Nephron progenitor cell (in vitro differentiated cells): Measurements from ENCODE around the gene SMCO4.

Experiments
- DNase-seq: peaks from one replicate; pipeline ENCODE4 v3.0.0; 2021
- H3K27ac Mint-ChIP-seq: 2 replicates; pipeline ENCODE4 v1.8.0; 2021; ENCODE audit warnings: mild to moderate bottlenecking, moderate library complexity, mixed read lengths
- H3K27me3 Mint-ChIP-seq: 2 replicates; pipeline ENCODE4 v1.8.0; 2021; ENCODE audit warnings: mild to moderate bottlenecking, low read depth, mixed read lengths; ENCODE audit not compliant: poor library complexity
- H3K36me3 Mint-ChIP-seq: 2 replicates; pipeline ENCODE4 v1.8.0; 2021; ENCODE audit warnings: low read depth, mixed read lengths
- H3K4me1 Mint-ChIP-seq: 2 replicates; pipeline ENCODE4 v1.8.0; 2021; ENCODE audit warnings: mixed read lengths
- H3K4me3 Mint-ChIP-seq: 2 replicates; pipeline ENCODE4 v1.8.0; 2021; ENCODE audit warnings: mild to moderate bottlenecking, moderate library complexity, mixed read lengths
- H3K9me3 Mint-ChIP-seq: 2 replicates; pipeline ENCODE4 v1.8.0; 2021; ENCODE audit warnings: mild to moderate bottlenecking, moderate library complexity, mixed read lengths
- CTCF ChIP-seq: fragments of 200-600 bp; sonication (generic); IDR thresholded peaks from 2 replicates; pipeline ENCODE4 v1.5.0; 2021; ENCODE audit warnings: antibody characterized with exemption

SMCO4 gene

GRCh38 chr11:93567401-93567895 lies 24.3 kb upstream of the SMCO4 start:
- Mint-ChIP-seq H3K36me3 (no peaks in the 10 kb centered on the region), H3K9me3 (no peaks in the 10 kb centered on the region), H3K27me3 (peaks cover 4% of the 10 kb centered on the region), H3K4me1 (peaks cover 4% of the 10 kb centered on the region), H3K4me3 (no peak overlapping the region), H3K27ac (no peak overlapping the region)
- no peak for DNase-seq
- no peak for TF ChIP-seq CTCF

DNA sequence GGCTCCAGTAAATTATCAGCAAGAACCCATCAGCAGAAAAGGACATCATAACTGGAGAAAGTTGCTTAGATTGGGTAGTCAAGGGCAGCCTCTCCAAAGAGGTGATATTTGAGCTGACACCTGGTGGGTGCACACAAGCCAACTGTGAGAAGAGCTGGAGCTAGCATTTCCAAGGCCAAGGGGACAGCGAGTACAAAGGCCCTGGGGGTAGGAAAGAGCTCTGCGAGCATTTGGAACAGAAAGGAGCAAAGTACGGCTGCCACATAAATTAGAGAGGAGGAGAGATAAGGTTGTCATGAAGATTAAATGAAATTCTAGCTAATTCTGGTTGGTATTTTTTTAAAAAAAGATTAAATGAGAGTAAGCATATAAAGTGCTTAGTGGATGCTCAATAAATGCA lies 21.7 kb upstream of the SMCO4 start:
- Mint-ChIP-seq H3K36me3 (no peaks in the 10 kb centered on the region), H3K27ac (no peak overlapping the region), H3K4me3 (no peak overlapping the region), H3K4me1 (peaks cover 4% of the 10 kb centered on the region), H3K9me3 (no peaks in the 10 kb centered on the region), H3K27me3 (peaks cover 4% of the 10 kb centered on the region)
- no peak for DNase-seq
- TF ChIP-seq CTCF = no peak

DNA sequence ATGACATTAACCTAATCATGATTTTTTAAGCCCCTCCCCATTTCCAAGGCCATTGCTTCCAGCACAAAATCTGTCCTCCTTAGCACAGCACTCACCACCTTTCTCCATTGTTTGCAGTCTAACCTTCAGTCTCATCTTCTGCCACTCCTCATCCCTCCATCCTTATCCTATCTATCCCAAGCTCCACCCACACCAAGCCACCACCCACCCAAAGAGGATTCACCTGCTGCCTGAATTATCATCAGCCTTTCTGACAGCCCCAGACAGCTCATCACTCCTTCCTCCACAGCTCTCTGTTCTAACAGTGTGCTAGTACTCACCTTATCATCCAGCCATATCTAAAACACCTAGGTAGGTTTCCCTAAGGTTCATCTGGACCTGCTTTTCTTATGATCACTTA lies 20.7 kb upstream of the SMCO4 start:
- H3K36me3 Mint-ChIP-seq = no peaks in the 10 kb centered on the region
- H3K27ac Mint-ChIP-seq = no peak overlapping the region
- H3K27me3 Mint-ChIP-seq = peaks cover 9% of the 10 kb centered on the region
- no peaks in the 10 kb centered on the region for H3K9me3 Mint-ChIP-seq
- H3K4me3 Mint-ChIP-seq = no peak overlapping the region
- peaks cover 4% of the 10 kb centered on the region for H3K4me1 Mint-ChIP-seq
- DNase-seq = no peak
- TF ChIP-seq CTCF = no peak

- H3K4me3 Mint-ChIP-seq = no peak overlapping the region
- H3K4me1 Mint-ChIP-seq = no peaks in the 10 kb centered on the region
- H3K36me3 Mint-ChIP-seq = no peaks in the 10 kb centered on the region
- peaks cover 11% of the 10 kb centered on the region for H3K27me3 Mint-ChIP-seq
- DNase-seq = no peak
- H3K9me3 Mint-ChIP-seq = no peaks in the 10 kb centered on the region
- H3K27ac Mint-ChIP-seq = no peak overlapping the region
- no peak for TF ChIP-seq CTCF
Measured at GRCh38 chr11:93560199-93560932, 17.2 kb upstream of the SMCO4 start.

DNA sequence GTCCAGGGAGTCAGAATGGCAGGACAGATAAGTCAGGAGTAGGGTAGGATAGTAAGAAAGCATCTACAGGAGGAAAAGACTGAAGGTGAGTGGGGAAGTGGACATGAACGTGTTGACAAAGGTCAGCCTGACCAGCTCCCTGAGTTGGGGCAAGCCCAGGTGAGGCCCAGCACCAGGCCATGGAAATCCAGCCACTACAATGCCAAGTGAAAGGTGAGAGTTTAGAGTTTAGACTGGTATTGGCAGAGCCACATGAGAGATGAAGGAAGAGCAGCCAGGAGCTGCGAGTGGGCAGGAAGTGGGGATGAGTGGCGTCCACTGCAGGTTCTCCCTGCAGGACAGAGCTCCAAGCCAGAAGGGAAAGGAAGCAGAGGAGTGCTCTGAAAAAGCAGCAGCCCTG lies 16.5 kb upstream of the SMCO4 start:
- H3K36me3 Mint-ChIP-seq = no peaks in the 10 kb centered on the region
- DNase-seq = no peak
- no peak for TF ChIP-seq CTCF
- H3K9me3 Mint-ChIP-seq = no peaks in the 10 kb centered on the region
- H3K27me3 Mint-ChIP-seq = peaks cover 11% of the 10 kb centered on the region
- no peak overlapping the region for H3K4me3 Mint-ChIP-seq
- no peaks in the 10 kb centered on the region for H3K4me1 Mint-ChIP-seq
- peak overlapping the region; percentile 29 for H3K27ac Mint-ChIP-seq

DNA sequence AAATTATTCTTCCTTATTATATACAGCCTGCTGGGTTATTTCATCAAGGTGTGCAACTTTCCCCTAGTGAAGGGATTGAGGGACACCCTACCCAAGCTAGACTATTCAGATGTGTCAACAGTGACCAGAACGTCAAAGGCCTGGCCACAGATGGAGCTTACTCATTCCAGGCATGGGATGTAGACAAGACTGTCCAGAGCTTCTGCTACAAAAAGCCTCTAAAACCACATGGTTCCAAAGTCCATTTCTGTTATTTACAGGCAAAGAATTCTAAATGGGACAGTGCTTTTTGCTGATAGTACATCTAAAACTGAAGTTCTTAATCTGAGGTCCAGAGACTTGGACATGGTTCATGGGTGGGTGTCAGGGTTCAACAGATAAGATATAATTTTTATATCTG lies 9.7 kb upstream of the SMCO4 start:
- H3K4me3 Mint-ChIP-seq = no peak overlapping the region
- peaks cover 6% of the 10 kb centered on the region for H3K27me3 Mint-ChIP-seq
- H3K36me3 Mint-ChIP-seq = no peaks in the 10 kb centered on the region
- TF ChIP-seq CTCF = no peak
- no peak for DNase-seq
- peaks cover 6% of the 10 kb centered on the region for H3K4me1 Mint-ChIP-seq
- no peak overlapping the region for H3K27ac Mint-ChIP-seq
- H3K9me3 Mint-ChIP-seq = no peaks in the 10 kb centered on the region
